GM18867 (cell line): Measurements from ENCODE around the gene LMAN2.
"Not testable (repeated sequence)": the region's sequence is repeated elsewhere in the genome, so short reads cannot be mapped to it uniquely, and the experiment has no call there.

Experiments
- ATAC-seq: cut with Tn5 transposase; IDR thresholded peaks from one replicate; pipeline ENCODE4 v1.9.1; 2021; ENCODE audit warnings: mild to moderate bottlenecking, moderate library complexity; ENCODE audit not compliant: unreplicated experiment

LMAN2 gene

GRCh38 chr5:177349762-177350161, 1.7 kb downstream of the LMAN2 start:
- no peak for ATAC-seq

DNA sequence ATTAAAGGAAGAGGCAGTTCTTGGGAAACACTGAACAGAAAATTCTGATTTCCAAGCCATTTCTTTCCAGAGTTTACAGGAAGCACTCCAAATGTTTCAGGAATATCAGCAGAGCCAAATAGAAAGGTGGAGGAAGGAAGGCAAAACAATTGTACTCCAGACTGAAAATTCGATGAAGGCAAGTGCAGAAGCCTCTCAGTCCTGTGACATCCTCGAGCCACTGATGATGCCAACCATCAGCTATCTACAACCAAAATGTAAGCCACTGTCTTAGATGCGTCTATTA, 2.2 kb downstream of the LMAN2 start:
- ATAC-seq, result no peak

- ATAC-seq, result no peak
Observed at GRCh38 chr5:177347699-177348098, 3.8 kb downstream of the LMAN2 start.

DNA sequence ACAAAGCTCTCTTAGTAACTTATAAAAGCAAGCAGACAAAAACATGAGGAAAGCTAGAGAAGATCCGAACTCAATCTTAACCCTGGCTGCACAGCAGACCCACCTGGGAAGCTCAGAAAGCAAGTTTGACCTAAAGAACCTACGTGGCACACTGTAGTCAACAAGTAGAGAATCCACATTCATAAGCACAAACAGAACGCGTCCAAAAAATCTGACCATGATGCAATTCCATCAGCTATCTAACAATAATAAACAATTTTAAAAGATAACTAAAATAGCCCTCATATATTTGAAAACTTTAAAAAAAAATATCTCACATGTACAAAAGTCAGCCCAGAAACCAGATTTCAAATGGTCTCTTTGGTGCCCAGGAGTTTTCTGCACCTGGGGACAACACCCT, 4.6 kb downstream of the LMAN2 start:
- ATAC-seq, result no peak

- no peak for ATAC-seq
Observed at GRCh38 chr5:177344891-177345290, 6.6 kb downstream of the LMAN2 start.

GRCh38 chr5:177343777-177344176, 7.7 kb downstream of the LMAN2 start:
- no peak for ATAC-seq

DNA sequence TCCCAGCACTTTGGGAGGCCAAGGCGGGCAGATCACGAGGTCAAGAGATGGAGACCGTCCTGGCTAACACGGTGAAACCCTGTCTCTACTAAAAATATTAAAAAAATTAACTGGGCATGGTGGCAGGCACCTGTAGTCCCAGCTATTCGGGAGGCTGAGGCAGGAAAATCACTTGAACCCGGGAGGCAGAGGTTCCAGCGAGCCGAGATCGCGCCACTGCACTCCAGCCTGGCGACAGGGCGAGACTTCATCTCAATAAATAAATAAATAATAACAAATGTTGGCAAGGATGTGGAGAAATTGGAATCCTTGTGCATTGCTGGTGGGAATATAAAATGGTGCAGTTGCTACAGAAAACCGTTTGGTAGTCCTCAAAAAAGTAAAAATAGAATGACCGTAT, 8.5 kb downstream of the LMAN2 start:
- not testable (repeated sequence) for ATAC-seq

- ATAC-seq, result no peak
Observed at GRCh38 chr5:177339107-177339638, 12.3 kb downstream of the LMAN2 start.

DNA sequence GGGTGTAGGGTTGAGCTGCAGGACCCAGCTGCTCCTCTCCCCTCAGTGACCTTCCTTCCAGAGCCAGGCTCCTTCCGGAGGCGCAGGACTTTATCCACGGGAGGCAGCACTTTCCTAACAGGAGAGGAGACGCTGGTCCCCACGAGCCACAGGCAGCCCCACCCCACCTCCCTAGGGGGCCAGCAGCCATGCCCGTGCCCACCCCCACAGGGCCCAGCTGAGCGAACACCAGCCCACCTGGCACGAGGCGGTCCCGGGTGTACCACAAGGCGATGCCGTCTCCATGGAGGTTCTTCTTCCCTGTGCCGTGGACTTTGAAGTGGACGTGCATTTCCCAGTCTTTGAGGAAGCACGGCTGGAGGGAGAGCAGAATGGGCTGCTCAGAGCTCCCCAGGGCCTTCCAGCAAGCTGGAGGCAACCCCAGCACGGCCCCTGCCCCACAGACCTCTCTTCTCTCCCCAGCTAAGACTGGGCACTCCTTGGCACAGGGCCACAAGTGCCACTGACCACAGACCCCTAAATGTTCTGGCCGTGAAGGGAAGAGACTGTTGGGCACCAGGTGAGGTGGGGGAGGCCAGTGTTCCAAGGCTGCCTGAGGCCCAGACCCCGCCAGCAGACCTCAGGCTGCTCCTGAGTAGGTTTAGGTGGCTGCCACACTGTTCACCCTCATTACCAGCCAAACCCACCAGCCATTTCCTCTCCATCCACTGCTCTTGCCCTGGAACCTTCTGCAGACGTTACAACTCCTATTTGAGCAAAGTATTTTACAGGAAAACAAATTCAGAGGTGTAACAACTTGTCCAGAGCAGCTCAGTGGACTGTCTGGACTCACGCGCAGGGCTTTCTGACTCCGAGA, 13.0 kb downstream of the LMAN2 start:
- no peak for ATAC-seq

DNA sequence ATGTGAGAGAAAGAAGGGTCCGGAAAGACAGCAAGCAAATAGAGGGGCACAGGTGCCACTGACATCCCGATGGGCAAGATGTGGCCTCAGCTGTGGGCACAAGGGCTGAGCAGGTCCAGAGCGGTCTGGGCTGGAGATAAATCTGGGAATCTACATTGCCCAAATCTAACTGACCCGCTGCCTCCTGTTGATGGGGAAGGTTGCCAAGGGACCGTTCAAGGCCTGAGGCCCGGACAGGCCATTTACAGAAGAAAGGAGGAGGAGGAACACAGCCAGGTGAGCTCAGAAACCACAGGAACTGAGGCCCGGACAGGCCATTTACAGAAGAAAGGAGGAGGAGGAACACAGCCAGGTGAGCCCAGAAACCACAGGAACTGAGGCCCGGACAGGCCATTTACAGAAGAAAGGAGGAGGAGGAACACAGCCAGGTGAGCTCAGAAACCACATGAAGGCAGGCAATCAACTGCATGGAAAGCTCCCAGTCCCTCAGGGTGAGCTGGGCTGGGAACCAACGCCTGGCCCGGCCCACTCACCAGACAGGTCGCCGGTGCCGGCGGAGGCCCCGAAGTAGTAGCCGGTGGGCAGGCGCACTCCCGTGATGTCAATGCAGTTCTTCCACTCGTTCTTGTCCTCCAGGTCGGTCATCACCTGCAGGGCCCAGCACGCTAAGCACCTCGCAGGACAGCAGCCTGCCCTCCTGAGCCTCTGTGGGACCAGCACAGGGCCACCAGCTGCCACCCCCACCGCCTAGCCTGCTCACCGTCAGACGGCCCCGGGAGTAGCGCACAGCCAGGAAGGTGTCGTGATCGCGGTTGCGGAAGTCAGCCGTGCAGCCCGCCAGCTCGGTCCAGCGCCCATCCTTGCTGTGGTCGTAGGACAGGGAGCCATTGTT, 14.6 kb downstream of the LMAN2 start:
- ATAC-seq, result no peak

- ATAC-seq, result no peak
Observed at GRCh38 chr5:177336112-177336511, 15.4 kb downstream of the LMAN2 start.

GRCh38 chr5:177335701-177336065, 15.8 kb downstream of the LMAN2 start:
- ATAC-seq, result no peak

- ATAC-seq, result no peak
Observed at GRCh38 chr5:177334781-177335700, 16.4 kb downstream of the LMAN2 start.

DNA sequence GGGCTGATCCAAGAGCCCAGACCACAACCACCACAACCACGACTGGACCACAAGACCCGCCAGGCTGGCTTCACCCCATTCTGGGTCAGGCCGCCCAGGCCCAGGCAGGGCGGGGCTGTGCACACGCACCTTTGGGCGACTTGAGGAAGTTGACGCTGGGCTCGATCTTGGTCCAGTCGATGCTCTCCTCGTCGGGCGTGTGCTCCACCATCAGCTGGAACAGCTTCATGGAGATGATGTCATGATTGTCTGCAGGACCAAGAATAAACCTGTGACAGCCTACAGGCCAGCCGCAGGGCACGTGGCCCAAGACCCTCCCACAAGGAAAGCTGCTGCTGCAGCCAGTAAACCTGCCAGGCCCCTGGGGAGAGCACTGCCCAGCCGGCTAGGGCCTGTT, 17.3 kb downstream of the LMAN2 start:
- ATAC-seq, result no peak

GRCh38 chr5:177333420-177334154, 17.9 kb downstream of the LMAN2 start:
- no peak for ATAC-seq

- no peak for ATAC-seq
Observed at GRCh38 chr5:177332896-177333260, 18.6 kb downstream of the LMAN2 start.

GRCh38 chr5:177332031-177332895, 19.2 kb downstream of the LMAN2 start:
- no peak for ATAC-seq

DNA sequence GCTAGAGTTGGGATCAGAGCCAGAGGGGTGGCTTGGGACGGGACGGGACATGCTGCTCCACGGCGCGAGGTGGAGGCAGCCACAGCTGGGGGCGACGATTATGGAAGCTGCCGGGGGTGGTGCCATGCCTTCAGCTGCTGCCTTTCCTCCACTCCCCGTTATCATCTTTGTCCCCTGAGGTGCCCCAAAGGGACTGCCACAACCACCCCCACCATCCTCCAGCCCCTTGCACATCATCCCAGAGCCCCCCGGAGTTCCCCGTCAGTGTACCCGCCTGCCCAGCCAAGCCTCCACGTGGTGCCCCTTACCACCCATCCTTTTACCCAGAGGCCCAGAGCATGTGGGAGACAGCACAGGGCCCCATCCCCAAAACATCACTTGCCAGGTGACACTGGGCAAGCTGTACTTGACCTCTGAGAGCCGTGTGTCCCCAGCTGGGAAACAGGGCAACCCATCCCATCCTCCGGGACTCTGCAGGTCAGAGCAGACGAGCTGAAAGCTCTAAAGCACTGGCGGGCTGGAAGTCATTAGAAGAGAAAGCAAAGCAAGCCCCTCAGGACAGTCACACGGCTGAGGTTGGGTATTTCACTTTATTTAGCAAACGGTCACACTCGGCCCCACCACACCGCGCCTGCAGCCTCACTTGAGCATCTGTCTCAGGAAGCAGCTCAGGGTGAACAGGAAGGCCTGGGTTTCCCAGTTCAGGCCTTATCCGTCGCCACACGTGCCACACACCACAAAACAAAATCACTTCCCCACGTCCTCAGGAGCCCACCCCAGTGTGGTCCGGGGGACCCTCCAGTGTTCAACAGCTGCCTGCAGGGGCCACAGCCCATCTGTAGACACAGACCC, 20.3 kb downstream of the LMAN2 start:
- ATAC-seq, result no peak
